Nephron (organoid): Measurements from ENCODE around the gene SPTBN5.

ENCODE experiments used
- H3K27ac Mint-ChIP-seq, 3 experiments: 2 replicates each; pipeline ENCODE4 v1.8.0; 2020; ENCODE audit warnings: mixed read lengths in 3 of 3, mild to moderate bottlenecking in 2 of 3, moderate library complexity in 1 of 3
- H3K27me3 Mint-ChIP-seq: 2 replicates; pipeline ENCODE4 v1.8.0; 2021; ENCODE audit warnings: low read depth, mild to moderate bottlenecking, moderate library complexity, mixed read lengths
- H3K36me3 Mint-ChIP-seq: 2 replicates; pipeline ENCODE4 v1.8.0; 2020; ENCODE audit warnings: low read depth, mixed read lengths
- H3K4me1 Mint-ChIP-seq: 2 replicates; pipeline ENCODE4 v1.8.0; 2020; ENCODE audit warnings: mixed read lengths
- H3K4me3 Mint-ChIP-seq, 3 experiments: 2 replicates each; pipeline ENCODE4 v1.8.0; 2020; ENCODE audit warnings: mild to moderate bottlenecking in 3 of 3, mixed read lengths in 3 of 3, moderate library complexity in 2 of 3
- H3K9me3 Mint-ChIP-seq: 2 replicates; pipeline ENCODE4 v1.8.0; 2020; ENCODE audit warnings: mixed read lengths
- CTCF ChIP-seq, 3 experiments: fragments of 200-600 bp; sonication (generic); IDR thresholded peaks; one replicate each; pipeline ENCODE4 v1.5.0; 2021; ENCODE audit warnings: antibody characterized with exemption in 3 of 3; ENCODE audit not compliant: unreplicated experiment in 3 of 3

Gene SPTBN5

GRCh38 chr15:41825145-41825544 is 68.7 kb downstream of the SPTBN5 start:
- Mint-ChIP-seq H3K27ac (no peak overlapping the region), H3K27me3 (no peaks in the 10 kb centered on the region), H3K4me1 (peaks cover 14% of the 10 kb centered on the region), H3K9me3 (no peaks in the 10 kb centered on the region), H3K36me3 (peaks cover 15% of the 10 kb centered on the region), H3K4me3 (peak overlapping the region in 1 of 3 experiments; percentile 19)
- no peak for TF ChIP-seq CTCF (IDR thresholded peaks at IDR 0.05; ENCODE audit: unreplicated experiment in 3 of 3)

GRCh38 chr15:41824062-41824745 is 69.6 kb downstream of the SPTBN5 start:
- H3K4me1 Mint-ChIP-seq: peaks cover 14% of the 10 kb centered on the region
- H3K27me3 Mint-ChIP-seq: no peaks in the 10 kb centered on the region
- TF ChIP-seq CTCF (IDR thresholded peaks at IDR 0.05; ENCODE audit: unreplicated experiment in 3 of 3): no peak
- no peak overlapping the region for H3K4me3 Mint-ChIP-seq
- peaks cover 24% of the 10 kb centered on the region for H3K36me3 Mint-ChIP-seq
- H3K27ac Mint-ChIP-seq: no peak overlapping the region
- H3K9me3 Mint-ChIP-seq: no peaks in the 10 kb centered on the region

- no peak for TF ChIP-seq CTCF (IDR thresholded peaks at IDR 0.05; ENCODE audit: unreplicated experiment in 3 of 3)
- Mint-ChIP-seq H3K4me3 (no peak overlapping the region), H3K27me3 (no peaks in the 10 kb centered on the region), H3K36me3 (peaks cover 27% of the 10 kb centered on the region), H3K9me3 (no peaks in the 10 kb centered on the region), H3K27ac (no peak overlapping the region), H3K4me1 (peaks cover 7% of the 10 kb centered on the region)
Observed at GRCh38 chr15:41823502-41823901, 70.4 kb downstream of the SPTBN5 start.

GRCh38 chr15:41822957-41823356 is 70.9 kb downstream of the SPTBN5 start:
- no peaks in the 10 kb centered on the region for H3K27me3 Mint-ChIP-seq
- peaks cover 31% of the 10 kb centered on the region for H3K36me3 Mint-ChIP-seq
- H3K9me3 Mint-ChIP-seq: no peaks in the 10 kb centered on the region
- H3K27ac Mint-ChIP-seq: no peak overlapping the region
- no peak for TF ChIP-seq CTCF (IDR thresholded peaks at IDR 0.05; ENCODE audit: unreplicated experiment in 3 of 3)
- H3K4me1 Mint-ChIP-seq: peaks cover 4% of the 10 kb centered on the region
- no peak overlapping the region for H3K4me3 Mint-ChIP-seq

GRCh38 chr15:41822471-41822870 is 71.4 kb downstream of the SPTBN5 start:
- peaks cover 4% of the 10 kb centered on the region for H3K4me1 Mint-ChIP-seq
- no peak overlapping the region for H3K27ac Mint-ChIP-seq
- no peaks in the 10 kb centered on the region for H3K27me3 Mint-ChIP-seq
- peaks cover 35% of the 10 kb centered on the region for H3K36me3 Mint-ChIP-seq
- no peaks in the 10 kb centered on the region for H3K9me3 Mint-ChIP-seq
- no peak overlapping the region for H3K4me3 Mint-ChIP-seq
- TF ChIP-seq CTCF (IDR thresholded peaks at IDR 0.05; ENCODE audit: unreplicated experiment in 3 of 3): no peak

- Mint-ChIP-seq H3K9me3 (no peaks in the 10 kb centered on the region), H3K36me3 (peaks cover 41% of the 10 kb centered on the region), H3K27me3 (no peaks in the 10 kb centered on the region), H3K27ac (no peak overlapping the region), H3K4me1 (peaks cover 4% of the 10 kb centered on the region), H3K4me3 (no peak overlapping the region)
- no peak for TF ChIP-seq CTCF (IDR thresholded peaks at IDR 0.05; ENCODE audit: unreplicated experiment in 3 of 3)
Observed at GRCh38 chr15:41821831-41822230, 72.0 kb downstream of the SPTBN5 start.
